ENCODE results near the gene FLNB. TPM values are rescaled to one million over a fixed set of nuclear protein-coding genes. Genes with fewer than 3 reads are reported as not detected.

FLNB gene
- total RNA-seq, 1 experiment from 2014 or later: 83.4 TPM

GRCh38 chr3:58058361-58059263 is 50.4 kb downstream of the FLNB start:
- Histone ChIP-seq H4K20me1 (ENCODE audit: control insufficient read depth, insufficient read depth, insufficient read length) (no peaks in the 10 kb centered on the region), H4K8ac (replicated peaks; ENCODE audit: insufficient read length, low read depth, low read length) (no peak overlapping the region), H2BK120ac (ENCODE audit: low read depth, low read length, poor library complexity, severe bottlenecking) (no peak overlapping the region), H3K23me2 (ENCODE audit: insufficient read length, low read depth, low read length, poor library complexity, severe bottlenecking) (no peaks in the 10 kb centered on the region), H4K91ac (ENCODE audit: insufficient read length, low read depth, low read length) (no peak overlapping the region), H3K4me1 (ENCODE audit: insufficient read depth, low read length) (peaks cover 15% of the 10 kb centered on the region; the same call in 1 of the 2 replicates), H3K4ac (ENCODE audit: low read depth, low read length) (no peak overlapping the region), H3K9ac (ENCODE audit: extremely low read depth, insufficient read length, low read length) (no peak overlapping the region), H3K27me3 (ENCODE audit: insufficient read depth, low read length) (no peaks in the 10 kb centered on the region), H2AFZ (ENCODE audit: low read length) (no peak overlapping the region), H3K56ac (ENCODE audit: insufficient read length, low read depth, low read length) (no peak overlapping the region), H3K27ac (ENCODE audit: insufficient read length, low read depth, low read length) (no peak overlapping the region), H4K5ac (ENCODE audit: insufficient read length, low read depth, low read length) (no peak overlapping the region), H3K14ac (ENCODE audit: insufficient read depth, low read length) (no peak overlapping the region), H3K18ac (ENCODE audit: insufficient read length, low read depth, low read length) (no peak overlapping the region), H2BK20ac (ENCODE audit: low read depth, low read length, poor library complexity, severe bottlenecking) (no peak overlapping the region), H3K79me1 (ENCODE audit: insufficient read depth, low read depth, low read length, poor library complexity, severe bottlenecking) (no peaks in the 10 kb centered on the region), H3K79me2 (ENCODE audit: insufficient read depth, low read length) (peaks cover 4% of the 10 kb centered on the region; the same call in 1 of the 2 replicates), H2BK15ac (ENCODE audit: low read depth, low read length) (no peak overlapping the region), H3K4me2 (ENCODE audit: insufficient read depth, insufficient read length, low read length) (no peak overlapping the region), H3K23ac (ENCODE audit: insufficient read length, low read depth, low read length) (no peak overlapping the region), H2BK5ac (ENCODE audit: insufficient read length, low read length) (no peak overlapping the region), H2BK12ac (ENCODE audit: insufficient read length, low read depth, low read length) (no peak overlapping the region), H3K9me3 (ENCODE audit: control insufficient read depth, low read depth, low read length) (no peaks in the 10 kb centered on the region), H2AK5ac (ENCODE audit: insufficient read length, low read length) (no peak overlapping the region), H3T11ph (ENCODE audit: low read length) (no peak overlapping the region)
- no peak overlapping the region for H3K4me3 Mint-ChIP-seq
- H3K9me3 Mint-ChIP-seq: no peaks in the 10 kb centered on the region
- peaks cover 0 to 6% (median 0%) of the 10 kb centered on the region in 3 experiments; a peak in 2 of 7 replicates for H3K36me3 Mint-ChIP-seq (ENCODE audit: insufficient read depth in 1 of 3, low read depth in 3 of 3)
- TF ChIP-seq, protein P1, sequence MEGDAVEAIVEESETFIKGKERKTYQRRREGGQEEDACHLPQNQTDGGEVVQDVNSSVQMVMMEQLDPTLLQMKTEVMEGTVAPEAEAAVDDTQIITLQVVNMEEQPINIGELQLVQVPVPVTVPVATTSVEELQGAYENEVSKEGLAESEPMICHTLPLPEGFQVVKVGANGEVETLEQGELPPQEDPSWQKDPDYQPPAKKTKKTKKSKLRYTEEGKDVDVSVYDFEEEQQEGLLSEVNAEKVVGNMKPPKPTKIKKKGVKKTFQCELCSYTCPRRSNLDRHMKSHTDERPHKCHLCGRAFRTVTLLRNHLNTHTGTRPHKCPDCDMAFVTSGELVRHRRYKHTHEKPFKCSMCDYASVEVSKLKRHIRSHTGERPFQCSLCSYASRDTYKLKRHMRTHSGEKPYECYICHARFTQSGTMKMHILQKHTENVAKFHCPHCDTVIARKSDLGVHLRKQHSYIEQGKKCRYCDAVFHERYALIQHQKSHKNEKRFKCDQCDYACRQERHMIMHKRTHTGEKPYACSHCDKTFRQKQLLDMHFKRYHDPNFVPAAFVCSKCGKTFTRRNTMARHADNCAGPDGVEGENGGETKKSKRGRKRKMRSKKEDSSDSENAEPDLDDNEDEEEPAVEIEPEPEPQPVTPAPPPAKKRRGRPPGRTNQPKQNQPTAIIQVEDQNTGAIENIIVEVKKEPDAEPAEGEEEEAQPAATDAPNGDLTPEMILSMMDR (conservative IDR thresholded peaks at IDR 0.05): no peak
- no CpG with 5 or more reads among the region's 8 CpGs for WGBS (ENCODE audit: extremely low coverage, insufficient read length, low lambda C conversion rate)
- peaks cover 39 to 45% of the 10 kb centered on the region in 2 experiments for H3K4me1 Mint-ChIP-seq
- no peak for DNase-seq
- H3K27ac Mint-ChIP-seq: peak overlapping the region; percentile 29 to 85 (median 84); a peak in 6 of 7 replicates
- no peaks in the 10 kb centered on the region for H3K27me3 Mint-ChIP-seq (ENCODE audit: low read depth)

All from H9 (cell line).